ENCODE data around the gene GABRG3.

Gene GABRG3

DNA sequence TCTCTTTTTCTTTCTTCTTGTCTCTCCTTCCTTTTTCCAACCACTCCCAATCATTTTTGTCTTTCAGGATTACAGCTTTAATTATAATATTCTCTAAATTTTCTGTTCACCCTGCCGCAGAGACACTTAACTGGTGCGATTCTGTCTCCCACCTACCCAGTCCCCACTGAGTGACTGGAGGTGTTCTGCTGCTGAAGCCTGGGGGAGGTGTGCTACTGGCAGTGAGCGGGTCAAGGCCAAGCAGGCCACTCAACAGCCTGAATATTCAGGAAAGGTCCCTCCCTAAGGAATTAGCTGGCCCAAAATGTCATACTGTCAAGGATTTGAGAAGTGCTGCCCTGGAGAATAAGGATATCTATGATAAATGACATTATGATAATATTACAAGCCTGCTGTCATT is 126.5 kb downstream of the GABRG3 start:
- no peak for DNase-seq (ENCODE audit: low spot score)

- DNase-seq (ENCODE audit: low spot score): no peak
Measured at GRCh38 chr15:27101982-27102381, 131.0 kb downstream of the GABRG3 start.

GRCh38 chr15:27111323-27111722 is 140.3 kb downstream of the GABRG3 start:
- DNase-seq (ENCODE audit: low spot score): no peak

DNA sequence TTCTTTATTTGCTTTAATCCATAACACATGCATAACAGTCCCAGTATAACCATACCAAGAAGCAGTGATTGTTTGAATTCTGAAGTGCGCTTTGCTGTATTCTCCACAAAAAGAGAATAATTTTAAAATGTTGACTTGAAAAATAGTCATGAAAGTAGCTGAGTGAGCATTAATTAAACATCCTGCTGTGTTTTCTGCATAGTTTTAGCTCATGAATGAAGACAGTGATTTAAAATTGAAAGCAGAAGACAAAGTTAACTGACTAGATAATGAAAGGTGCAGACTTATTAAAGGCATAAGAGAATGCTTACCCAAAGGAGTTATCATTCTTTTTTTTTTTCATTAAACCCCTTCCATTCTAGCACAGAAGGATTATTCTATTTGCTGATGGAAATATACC is 143.5 kb downstream of the GABRG3 start:
- no peak for DNase-seq (ENCODE audit: low spot score)

GRCh38 chr15:27119695-27120266 is 148.8 kb downstream of the GABRG3 start:
- no peak for DNase-seq (ENCODE audit: low spot score)

- no peak for DNase-seq (ENCODE audit: low spot score)
Measured at GRCh38 chr15:27121672-27122071, 150.7 kb downstream of the GABRG3 start.

DNA sequence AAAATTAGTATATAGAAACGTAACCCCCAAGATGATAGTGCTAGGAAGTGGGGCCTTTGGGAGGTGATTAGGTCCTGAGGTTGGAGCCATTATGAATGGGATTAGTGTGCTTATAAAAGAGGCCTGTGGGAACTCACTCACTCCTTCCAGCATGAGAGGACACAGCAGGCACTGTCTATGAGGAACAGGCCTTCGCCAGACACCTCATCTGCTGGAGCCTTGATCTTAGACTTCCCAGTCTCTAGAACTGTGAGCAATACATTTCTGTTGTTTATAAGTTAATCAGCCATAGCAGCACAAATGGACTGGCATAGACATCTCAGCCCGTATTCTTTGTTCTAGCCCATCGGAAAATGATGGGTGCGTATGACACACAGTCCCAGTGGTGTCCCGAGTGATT is 152.3 kb downstream of the GABRG3 start:
- DNase-seq (ENCODE audit: low spot score): no peak

- no peak for DNase-seq (ENCODE audit: low spot score)
Measured at GRCh38 chr15:27123808-27124207, 152.8 kb downstream of the GABRG3 start.

DNA sequence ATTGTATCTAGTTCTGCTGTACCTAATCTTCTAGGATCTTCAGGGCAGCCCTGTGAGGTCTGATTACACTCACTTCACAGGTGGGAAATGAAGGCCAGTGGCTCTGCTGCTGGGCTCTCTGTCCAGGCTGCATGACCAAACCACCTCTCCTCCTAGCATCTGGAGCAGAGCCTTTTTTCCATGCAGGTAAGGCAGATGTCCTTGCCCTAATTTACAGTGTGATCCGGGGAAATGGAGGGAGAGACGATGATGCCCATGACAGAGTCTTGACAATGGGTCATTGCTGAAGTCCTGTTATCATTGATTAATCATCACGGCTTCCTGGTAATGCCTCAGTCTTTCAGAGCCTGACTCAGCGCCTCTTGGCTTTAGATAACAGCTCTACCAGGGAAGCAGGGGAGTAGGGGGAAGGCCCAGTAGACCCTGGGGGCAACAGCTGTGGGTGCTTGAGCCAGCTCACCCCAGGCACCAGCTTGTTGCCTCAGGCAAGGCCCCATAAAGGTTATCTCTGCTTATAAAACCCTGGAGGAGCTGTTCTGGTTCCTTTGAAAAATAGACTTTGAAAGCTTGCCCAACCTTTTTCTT is 153.4 kb downstream of the GABRG3 start:
- DNase-seq (ENCODE audit: low spot score): no peak

- DNase-seq (ENCODE audit: low spot score): no peak
Measured at GRCh38 chr15:27125185-27125584, 154.2 kb downstream of the GABRG3 start.

DNA sequence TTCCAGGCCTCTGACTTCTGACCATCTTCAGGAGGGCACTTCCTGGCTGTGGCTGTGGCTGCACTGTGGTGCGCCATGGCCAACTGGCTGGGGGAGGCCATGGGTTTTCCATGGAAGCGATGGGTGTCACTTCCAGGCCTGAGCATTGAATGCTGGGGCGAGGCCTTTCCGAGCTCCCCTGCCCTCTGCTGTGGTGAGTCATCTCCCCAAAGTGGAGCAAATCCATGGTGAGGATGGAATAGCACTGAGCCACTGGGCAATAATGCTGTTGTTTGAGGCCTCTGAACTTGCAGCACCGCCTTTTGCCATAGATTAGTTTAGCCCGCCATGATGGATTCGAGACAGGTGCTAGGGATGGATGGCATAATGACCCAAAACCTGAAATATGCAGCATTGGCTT is 155.5 kb downstream of the GABRG3 start:
- no peak for DNase-seq (ENCODE audit: low spot score)

- no peak for DNase-seq (ENCODE audit: low spot score)
Measured at GRCh38 chr15:27127815-27128570, 157.0 kb downstream of the GABRG3 start.

- DNase-seq (ENCODE audit: low spot score): no peak
Measured at GRCh38 chr15:27133249-27133648, 162.3 kb downstream of the GABRG3 start.

DNA sequence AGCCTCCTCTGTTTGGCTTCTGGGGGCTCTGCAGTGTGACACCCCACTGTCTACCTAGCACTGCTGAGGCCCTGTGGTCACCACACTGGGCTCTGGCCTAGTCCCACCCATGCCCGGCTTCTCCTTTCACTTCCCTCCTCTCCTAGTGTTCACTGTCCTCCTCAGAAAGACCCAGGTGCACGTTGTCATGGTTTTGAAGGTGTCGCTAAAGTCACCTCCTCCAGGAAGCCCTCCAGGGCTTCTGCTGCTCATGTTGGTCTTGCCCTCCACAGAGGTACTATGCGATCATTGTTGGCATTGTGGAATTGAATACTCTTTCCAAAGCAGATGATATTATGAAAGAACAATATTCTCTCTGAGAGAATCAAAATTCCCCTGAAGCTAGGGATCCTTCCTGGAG is 163.5 kb downstream of the GABRG3 start:
- no peak for DNase-seq (ENCODE audit: low spot score)

DNA sequence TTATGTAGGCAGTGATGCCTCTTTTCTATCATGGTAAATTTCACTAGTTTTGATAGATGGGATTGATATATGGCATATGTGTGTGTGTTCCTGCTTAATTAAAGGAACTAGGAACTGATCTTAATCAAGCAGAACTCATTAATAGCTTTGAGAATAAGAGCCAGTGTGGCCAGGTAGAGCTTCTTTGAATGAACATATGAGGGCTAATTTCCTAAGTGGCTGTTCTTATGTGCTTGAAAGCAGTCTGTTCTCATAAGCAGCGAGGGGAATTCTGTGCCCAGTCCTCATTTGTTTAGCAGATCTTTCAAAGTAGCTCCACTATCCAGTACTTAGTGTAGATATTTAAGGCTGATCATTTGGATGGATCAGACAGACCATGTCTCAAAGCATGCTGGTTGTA is 164.2 kb downstream of the GABRG3 start:
- no peak for DNase-seq (ENCODE audit: low spot score)

DNA sequence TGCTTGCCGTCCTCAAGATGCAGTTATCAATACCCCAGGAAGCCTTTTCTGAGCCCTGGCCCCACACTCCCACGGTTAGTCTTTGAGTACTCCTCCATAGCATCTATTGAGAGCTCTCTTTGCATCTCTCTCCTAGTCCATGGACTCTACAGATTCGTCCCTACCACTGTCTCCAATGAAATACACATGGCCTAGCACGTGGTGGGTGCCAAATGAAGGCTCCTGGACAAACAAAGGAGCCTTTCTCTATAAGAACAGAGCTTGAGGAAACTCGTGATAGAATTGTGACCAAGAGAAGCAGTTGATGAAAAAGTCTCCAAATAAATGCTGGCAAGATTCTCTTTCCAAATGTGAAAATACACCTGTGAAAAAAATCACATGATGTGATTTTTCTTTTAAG is 166.1 kb downstream of the GABRG3 start:
- peak; percentile 44 for DNase-seq (ENCODE audit: low spot score)

GRCh38 chr15:27165590-27165989 is 194.6 kb downstream of the GABRG3 start:
- DNase-seq (ENCODE audit: low spot score): no peak

- no peak for DNase-seq (ENCODE audit: low spot score)
Measured at GRCh38 chr15:27166917-27167316, 195.9 kb downstream of the GABRG3 start.

- DNase-seq (ENCODE audit: low spot score): no peak
Measured at GRCh38 chr15:27167738-27168137, 196.8 kb downstream of the GABRG3 start.

DNA sequence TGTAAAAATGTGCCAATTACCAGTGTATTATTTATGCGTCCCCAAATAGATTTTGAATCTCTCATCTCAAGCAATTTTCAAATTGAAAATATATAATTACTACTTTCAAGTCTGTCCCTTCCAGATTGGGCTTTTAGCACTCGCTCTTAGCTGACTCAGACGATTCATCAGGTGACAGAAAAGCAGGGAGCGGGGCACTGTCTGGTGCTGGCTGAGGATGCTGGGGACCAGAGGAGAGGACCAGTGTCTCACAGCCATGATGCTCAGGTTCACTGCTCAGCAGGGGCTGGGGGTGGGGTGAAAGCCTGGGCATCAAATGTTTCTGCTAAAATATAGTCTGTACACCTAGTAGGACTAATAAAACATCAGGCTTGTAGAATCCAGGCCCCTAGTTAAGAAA is 199.9 kb downstream of the GABRG3 start:
- no peak for DNase-seq (ENCODE audit: low spot score)

DNA sequence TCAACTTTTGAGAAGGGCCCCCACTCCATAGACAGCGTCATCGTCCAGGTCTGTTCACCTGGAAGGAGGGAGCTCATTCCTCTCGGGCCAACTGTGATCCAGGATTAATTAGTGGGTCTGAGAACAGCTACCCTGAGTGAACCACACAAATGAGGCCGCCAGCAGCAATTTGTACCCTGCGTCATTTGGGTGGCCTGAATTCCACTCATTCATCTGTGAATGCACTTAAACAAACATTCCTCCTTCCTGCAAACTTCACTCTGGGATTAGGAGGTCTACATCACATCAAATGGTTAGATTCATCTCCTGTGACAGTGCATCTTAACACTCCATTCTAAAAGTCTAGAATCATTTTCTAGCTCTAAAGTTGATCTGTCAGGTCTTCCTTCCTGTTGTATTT is 201.8 kb downstream of the GABRG3 start:
- DNase-seq (ENCODE audit: low spot score): no peak

DNA sequence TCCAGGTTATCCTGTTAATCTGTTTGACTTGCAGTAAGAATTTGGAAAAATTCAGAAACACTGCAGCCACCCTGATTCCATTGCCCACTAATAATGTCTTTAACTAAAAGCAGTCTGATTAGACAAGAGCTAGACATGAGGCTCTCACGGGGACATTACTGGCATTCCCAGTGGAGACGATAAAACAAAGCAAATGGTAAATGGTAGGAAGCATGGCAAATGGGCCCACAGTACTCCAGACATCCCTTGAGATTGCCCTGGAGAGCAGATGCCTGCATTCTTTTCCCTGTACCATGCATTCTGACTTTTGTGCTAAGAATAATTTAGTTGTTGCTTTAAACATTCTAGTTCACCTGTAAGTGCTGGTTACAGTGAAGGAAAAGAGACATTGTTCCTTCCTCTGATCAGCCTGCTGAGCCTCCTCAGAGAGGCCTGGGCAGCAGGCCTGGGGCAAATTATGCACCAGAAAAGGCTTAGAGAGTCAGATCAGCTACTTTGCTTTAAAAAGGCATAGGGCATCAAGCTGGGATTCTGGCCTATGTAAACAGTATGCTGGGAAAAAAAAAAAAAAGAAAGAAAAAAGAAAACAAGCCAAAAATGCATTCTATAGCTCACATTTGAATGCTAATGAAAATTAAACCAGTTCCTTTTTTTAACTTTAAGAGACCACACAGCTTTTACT is 204.6 kb downstream of the GABRG3 start:
- DNase-seq (ENCODE audit: low spot score): no peak

DNA sequence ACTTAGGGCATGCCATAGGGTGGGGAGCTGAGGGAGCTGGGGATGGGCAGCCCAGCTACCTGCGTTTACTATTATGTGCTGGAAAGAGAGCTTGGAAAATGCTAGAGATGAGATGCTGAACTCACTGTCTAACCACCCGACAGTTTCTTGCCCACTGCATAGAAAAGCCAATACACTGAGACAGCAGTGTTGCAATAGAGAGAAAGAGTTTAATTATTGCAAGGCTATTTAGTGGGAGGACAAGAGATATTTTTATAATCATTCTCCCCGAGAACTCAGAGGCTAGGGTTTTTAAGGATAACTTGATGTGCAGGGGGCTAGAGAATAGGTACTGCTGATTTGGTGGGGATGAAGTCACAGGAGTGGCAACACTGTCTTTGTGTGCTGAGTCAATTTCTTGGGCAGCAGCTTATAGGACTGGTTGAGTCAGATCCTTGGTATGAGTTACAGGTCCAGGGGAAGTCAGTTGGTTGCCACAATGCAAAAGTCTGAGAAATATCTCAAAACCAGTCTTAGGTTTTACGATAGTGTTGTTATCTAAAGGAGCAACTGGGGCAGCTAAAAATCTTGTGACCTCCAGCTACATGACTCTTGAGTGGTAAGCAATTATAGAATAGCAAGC is 205.9 kb downstream of the GABRG3 start:
- no peak for DNase-seq (ENCODE audit: low spot score)
